Hindlimb muscle (tissue), 1 donor: Measurements from ENCODE around the gene EFNB3. TPM values are rescaled to one million over a fixed set of nuclear protein-coding genes. Genes with fewer than 3 reads are reported as not detected.

Source experiments
- DNase-seq: peaks from one replicate; pipeline ENCODE4 v3.0.0-alpha.2; 2013
- polyA plus RNA-seq: library from polyadenylated mRNA; unstranded; fragments of 120-200 nt; gene quantifications from one replicate; pipeline ENCODE4 v1.2.1, GENCODE V29; 2013; ENCODE audit not compliant: insufficient read length

Gene EFNB3
- polyA plus RNA-seq, 1 donor = 5.4 TPM

DNA sequence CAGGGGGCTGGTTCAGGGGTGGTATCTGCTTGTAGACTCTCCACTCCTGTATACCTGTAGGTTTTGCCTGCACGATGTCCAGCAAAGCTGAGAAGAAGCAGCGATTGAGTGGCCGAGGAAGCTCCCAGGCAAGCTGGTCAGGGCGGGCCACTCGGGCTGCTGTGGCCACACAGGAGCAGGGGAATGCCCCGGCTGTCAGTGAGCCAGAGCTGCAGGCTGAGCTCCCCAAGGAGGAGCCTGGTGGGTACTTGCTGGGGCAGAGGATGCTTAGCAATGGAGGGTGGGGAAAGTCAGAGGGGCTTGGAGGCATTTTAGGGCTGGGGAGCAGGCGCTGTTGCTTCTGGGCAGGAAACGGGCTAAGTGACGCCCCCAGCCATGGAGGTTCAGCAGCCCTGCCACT is 14.7 kb downstream of the EFNB3 start:
- DNase-seq = no peak

DNA sequence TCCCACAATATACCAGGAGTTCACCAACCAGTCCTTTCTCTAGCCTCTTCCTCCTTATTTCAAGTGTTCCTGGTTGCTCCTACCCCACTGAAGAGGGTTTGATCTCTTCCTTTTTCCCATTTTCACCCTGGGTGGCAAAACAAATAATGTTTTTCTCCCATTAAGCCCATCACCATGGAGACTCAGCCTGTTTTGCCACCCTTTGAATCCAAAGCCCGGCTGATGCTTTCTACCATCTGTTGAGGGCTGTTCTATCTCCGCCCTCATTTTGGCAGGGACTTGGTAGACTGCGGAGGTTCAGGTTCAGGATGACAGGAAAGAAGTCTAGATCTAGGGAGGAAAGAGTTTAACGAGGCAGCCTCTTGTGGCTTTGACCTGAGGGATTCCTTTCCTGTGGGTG is 15.1 kb downstream of the EFNB3 start:
- DNase-seq = no peak

DNA sequence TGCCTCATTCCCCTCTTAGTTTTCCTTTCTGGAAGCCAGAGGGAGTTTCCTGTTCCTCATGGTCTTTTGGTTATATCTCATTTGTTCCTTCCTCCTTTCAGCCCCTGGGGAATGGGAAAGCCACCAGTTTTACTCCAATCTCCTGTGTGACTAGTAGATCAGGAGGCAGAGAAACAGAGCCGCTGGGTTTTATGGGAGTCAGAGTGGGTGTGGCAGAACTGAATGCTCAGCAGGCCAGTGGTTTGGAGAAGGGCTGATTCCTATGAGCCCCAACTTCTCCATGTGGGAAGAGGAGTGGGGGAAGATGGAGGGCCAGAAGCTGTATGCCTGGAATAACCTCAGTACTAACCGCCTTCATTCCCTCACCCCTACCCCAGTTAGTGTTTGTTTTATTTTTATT is 16.6 kb downstream of the EFNB3 start:
- DNase-seq = no peak

DNA sequence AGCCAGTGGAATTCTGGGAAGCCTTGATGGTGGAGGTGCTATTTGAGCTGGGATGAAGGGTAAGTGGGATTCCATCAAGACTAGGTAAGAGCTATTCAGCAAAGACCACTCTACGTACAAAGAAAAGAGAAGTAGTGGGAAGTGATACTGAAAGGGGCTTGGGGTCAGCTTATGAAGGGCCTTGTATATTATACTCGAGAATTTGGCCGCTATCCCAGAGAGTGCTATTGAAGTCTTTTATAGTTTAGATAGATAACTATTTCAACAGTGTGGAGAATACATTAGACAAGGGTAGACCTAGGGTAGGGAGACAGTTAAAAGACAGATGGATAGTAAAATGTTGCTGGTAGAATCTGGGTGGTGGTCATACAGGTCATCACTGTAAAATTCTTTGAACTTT is 22.9 kb downstream of the EFNB3 start:
- no peak for DNase-seq

DNA sequence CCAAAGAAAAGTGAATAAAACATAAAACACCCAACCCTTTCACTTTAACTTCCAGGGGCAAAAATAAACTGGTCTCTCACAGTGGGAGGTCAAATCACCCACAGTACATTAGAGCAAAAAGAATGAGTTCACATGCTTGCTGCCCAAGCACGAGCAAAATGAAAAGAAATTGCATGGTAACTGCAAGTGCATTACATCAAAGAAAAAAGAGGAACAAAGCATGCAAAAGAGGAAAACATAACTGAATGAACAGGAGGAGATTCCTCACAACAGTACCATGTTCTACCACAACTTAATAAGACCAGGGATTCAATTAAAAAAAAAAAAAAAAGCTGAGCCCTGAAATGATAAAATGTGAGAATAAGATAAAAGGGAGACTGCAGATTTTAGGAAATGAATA is 24.8 kb downstream of the EFNB3 start:
- no peak for DNase-seq

DNA sequence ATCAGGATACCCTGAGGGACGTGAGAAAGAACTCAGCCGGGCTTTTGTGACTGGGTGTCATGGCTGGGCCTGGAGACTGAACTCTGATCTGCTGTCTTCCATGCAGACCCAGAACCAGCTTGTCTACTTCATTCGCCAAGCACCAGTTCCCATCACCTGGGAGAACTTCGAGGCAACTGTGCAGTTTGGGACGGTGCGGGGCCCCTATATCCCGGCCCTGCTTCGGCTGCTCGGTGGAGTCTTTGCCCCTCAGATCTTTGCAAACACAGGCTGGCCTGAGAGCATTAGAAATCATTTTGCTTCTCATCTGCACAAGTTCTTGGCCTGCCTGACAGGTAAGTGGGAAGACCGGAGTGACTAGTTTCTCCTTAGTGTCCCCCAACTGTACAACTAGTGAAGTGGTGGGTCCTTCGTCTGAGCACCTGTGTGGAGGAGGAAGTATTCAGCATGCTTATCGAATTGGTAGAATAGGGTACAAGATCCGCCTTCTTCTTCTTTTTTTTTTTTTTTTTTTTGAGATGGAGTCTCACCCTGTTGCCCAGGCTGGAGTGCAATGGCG is 28.1 kb downstream of the EFNB3 start:
- no peak for DNase-seq

DNA sequence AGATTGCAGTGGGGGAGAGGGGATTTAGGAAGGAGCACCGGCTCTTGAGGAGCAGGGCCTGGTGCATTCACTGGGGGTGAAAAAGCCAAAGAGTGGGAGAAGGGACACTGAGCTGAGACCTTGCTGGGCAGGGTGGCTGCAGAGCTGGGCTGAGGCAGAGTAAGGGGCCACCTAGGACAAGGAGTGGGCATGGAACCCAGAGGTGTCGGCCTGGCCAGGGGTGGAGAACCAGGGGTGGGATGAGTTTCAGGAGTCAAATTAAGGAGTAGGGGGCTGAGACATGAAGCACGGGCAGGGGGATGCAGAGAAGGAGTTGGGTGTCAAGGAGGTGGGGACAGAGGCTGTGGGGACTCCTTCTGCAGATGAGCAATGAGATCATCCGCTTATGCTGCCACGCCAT is 32.6 kb downstream of the EFNB3 start:
- no peak for DNase-seq

DNA sequence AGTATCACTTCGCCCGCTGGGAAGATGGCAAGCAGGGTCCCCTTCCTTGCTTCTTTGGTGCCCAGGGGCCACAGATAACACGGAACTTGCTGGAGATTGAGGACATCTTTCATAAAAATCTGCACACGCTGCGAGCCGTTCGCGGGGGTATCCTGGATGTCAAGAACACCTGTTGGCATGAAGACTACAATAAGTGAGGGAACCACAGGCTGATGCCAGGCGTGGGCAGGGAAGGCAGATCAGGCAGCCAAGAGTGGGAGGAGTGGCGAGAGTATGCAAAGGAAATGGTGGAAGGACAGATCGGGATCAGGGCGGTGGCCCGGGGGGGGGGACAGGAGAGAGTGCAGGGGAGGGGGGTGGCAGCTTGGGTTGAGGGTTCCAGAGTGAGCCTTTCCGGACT is 34.7 kb downstream of the EFNB3 start:
- DNase-seq = no peak

DNA sequence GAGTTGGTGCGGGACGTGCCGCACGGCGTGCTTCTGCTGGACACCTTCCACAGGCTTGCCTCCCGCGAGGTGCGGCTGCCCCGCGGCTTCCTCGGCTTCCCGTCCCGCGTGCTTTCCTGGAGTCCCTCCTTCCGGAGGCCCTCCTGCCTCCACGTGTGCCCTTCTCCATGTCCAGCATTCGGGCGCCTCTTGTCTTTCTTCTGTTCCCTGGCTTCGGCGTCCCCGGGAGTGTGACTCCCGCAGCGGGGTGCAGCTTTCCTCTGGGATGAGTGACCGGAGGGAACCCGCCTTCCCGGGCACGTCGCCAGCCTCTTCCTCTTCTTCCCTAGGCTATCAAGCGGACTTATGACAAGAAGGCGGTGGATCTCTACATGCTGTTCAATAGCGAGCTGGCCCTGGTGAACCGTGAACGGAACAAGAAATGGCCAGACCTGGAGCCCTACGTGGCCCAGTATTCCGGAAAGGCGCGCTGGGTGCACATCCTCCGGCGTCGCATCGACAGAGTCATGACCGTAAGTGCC is 35.5 kb downstream of the EFNB3 start:
- no peak for DNase-seq

DNA sequence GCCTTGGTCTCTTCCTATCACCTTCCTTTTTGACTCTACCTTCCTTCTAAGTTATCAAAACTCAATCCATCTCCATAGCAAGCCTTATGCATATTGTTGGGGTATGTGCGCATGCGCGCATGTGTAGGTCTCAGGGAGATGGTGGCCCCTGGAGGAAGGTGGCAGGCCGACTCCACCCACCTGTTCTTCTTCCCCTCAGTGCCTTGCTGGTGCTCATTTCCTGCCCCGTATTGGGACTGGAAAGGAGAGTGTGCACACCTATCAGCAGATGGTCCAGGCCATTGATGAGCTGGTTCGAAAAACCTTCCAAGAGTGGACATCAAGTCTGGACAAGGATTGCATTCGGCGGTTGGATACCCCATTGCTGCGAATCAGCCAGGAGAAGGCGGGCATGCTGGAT is 37.7 kb downstream of the EFNB3 start:
- no peak for DNase-seq

DNA sequence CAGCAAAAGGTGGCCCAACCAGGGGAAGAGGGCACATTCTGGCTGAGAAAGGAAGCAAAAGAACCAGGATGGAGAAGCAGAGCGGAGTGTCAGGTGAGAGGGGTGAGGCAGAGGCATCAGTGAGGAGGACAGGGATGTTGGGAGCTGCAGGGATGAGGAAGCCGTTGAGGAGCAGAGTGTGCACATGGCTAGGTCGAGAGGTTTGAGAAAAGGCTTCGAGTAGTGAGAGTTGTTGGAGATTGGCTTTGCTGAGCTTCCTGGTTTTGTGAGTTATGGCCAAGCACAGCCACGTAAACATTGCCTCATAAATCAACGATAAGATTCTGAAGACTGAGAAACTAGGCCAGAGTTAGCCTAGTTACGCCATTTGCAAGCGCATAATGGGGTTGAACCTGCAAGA is 39.4 kb downstream of the EFNB3 start:
- DNase-seq = no peak

DNA sequence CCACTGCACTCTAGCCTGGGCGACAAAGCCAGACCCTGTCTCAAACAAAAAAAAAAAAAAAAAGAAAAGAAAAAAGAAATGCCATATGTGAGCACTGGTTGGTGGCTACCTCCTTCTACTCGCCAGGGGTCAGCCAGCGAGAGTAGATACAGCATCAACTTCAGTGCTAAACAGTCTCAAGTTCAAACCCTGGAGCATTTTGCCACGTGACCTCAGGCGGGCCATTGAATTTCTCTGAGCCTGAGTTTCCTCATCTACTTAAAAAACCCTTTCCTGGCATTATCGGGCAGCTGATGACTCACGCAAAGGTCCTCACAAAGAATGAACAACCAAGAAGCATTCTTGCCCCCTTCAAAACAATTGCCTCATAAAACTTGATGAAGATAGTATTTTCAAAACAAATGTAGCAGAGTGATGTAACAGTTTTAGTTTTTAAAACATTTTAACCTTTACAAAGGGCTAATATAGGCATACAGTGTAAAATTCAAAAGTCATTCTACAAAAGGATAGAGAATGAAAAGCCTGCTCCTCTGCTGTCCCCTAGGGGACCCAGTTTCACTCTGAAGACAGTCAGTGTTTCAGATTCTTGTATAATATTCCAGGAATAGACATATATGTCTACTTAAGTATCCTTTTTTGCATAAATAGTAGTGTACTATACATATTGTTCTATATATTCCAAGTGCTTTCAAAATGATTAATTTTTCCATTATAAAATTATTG is 40.9 kb downstream of the EFNB3 start:
- no peak for DNase-seq

DNA sequence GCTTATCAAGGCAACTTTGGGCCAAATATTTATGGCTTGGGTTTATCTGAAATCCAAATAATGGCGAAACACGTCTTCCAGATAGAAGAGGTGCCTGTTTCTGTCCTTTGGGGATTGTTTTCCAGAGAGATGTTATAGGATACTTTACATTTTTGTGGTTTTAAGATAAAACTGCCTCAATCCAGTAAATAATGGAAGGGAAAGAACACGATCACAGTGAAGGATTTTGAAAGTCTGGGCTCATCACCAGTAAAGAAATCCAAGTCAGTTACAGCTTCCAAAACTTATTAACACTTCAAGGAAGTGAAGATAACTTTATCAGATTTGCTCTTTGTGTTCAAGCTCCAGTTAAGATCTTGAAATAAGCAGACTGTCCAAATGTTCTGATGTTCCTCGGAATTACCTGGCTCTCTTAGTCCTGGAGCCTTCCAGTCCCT is 42.7 kb downstream of the EFNB3 start:
- peak; percentile 15 for DNase-seq

DNA sequence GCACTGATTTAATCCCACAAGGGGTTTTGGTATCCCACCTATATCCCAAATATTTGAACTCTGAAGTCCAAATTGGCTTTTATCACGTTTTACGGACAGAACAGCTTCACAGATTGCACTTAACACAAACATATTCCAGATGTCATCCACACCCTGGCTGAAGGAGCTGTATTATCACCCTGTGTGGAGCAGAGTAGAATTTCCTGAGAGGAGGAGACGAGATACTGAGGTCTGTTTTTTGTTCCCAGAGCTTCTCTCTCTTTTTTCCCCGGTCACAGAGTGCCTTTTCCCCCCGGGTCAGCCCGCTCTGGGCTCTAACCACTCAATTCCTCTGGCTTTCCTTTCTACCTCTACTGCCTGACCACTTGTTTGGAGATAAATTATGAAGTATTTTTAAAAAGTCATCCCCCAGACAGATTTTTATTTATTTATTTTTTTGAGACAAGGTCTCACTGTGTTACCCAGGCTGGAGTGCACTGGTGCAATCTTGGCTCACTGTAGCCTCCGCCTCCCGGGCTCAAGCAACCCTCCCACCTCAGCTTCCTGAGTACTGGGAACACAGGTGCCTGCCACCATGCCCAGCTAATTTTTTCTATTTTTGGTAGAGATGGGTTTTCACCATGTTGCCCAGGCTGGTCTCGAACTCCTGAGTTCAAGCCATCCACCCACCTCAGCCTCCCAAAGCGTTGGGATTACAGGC is 43.2 kb downstream of the EFNB3 start:
- no peak for DNase-seq

DNA sequence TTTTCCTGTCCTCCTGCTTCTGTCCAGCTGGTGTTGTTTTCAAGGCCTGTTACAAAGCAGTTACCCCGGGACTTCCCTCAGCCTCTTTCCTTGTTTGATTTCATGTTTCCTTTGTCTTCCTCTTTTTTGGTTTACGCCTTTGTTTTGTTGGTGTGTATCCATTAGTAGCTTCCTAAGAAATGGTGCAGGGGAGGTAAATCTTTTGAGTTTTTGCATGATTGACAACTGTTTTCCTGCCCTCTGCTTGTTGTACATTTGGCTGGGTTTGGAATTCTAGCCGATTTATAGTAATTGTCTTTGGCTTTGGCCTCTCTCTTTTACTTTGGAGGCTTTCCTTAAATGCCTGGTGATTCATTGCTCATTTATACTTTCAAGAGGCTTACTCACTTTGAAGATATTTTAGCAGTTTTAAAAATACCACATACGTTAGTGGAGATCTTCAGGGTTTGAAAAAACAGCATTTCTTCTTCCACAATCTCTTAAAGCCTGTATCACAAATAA is 45.4 kb downstream of the EFNB3 start:
- no peak for DNase-seq

DNA sequence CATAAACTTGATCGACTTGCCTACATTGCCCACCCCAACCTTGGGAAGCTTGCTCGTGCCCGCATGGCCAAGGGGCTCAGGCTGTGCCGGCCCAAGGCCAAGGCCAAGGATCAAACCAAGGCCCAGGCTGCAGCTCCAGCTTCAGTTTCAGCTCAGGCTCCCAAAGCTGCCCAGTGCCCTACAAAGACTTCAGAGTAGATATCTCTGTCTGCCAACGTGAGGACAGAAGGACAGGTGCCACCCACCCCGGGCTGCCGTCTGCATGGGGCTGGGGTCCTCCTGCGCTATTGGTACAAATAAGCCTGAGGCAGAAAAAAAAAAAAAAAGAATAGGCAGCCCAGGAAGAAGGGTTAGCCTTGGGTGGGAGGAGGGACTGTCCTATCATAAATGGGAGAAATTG is 49.7 kb downstream of the EFNB3 start:
- no peak for DNase-seq

DNA sequence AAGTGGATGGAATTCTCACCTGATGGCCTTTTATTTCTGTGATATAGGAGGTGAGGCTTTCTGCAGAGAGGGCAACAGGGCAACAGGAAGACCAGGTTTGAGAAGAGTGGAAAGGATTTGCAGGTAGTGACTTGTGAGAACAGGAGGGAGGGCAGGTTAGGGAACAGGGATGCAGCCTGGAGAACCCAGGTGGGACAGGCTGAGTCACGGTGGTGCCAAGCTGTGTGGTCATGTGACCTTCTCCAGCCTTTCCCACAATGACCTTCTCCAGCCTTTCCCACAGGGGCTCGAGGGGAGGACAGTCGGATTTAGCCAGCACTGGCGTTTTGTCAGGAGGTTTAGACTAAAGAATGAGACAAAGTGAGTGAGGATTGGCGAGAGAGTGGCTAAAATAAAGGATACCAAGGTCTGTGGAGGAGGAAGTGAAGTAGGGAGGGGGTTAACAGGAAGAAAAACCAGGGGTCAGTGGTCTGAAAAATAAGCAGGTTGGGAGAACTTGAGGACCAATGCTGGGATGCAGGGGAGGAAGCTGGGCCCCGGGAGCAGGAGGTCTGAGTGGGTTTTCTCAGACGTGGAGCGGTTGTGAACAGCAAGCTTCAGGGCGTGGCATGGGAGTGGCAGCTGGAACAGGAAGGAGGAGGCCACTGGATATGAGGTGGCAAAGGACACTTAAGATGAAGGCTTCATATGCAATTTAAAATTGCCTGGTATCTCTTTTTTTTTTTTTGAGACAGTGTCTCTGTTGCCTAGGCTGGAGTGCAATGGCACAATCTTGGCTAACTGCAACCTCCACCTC is 50.3 kb downstream of the EFNB3 start:
- no peak for DNase-seq

DNA sequence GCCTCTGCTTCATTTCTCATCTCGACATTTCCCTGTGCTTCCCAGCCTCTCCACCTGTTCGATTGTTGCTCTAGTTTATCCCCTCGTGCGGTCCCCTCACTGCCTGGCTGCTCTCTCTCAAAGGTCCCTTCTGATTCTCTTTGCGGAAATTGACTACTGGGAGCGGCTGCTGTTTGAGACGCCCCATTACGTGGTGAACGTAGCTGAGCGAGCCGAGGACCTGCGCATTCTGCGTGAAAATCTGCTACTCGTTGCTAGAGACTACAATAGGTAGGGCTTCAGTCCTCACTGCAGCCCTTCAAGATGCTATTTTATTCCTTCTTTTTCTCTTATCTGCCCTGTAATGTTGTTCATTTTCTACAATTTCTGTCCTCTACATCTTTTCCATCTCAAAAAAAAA is 52.0 kb downstream of the EFNB3 start:
- no peak for DNase-seq
